PFSK-1 (cell line): Measurements from ENCODE around the gene LDB2.

Experiments
- FOXP2 ChIP-seq: optimal IDR thresholded peaks from 2 replicates; pipeline ENCODE3; 2011; ENCODE audit warnings: borderline replicate concordance, control low read depth, inconsistent platforms; ENCODE audit not compliant: insufficient read depth; ENCODE audit errors: extremely low read length, extremely low read depth
- POLR2AphosphoS5 ChIP-seq: IDR thresholded peaks from 2 replicates; pipeline ENCODE4 v1.6.1; 2012; ENCODE audit warnings: low read depth, mild to moderate bottlenecking, control low read depth, low read length, moderate library complexity
- SIN3A ChIP-seq: IDR thresholded peaks from 2 replicates; pipeline ENCODE4 v1.6.1; 2012; ENCODE audit warnings: mild to moderate bottlenecking, low read length, moderate library complexity, borderline replicate concordance; ENCODE audit not compliant: insufficient read depth
- TF ChIP-seq, protein P1 (sequence below), 2 experiments: IDR thresholded peaks; 2 replicates each; pipeline versions ENCODE4 v1.6.1 to v1.8.0; 2011 to 2012; ENCODE audit warnings: low read depth in 2 of 2, low read length in 2 of 2, control low read depth in 1 of 2, inconsistent platforms in 1 of 2, mild to moderate bottlenecking in 1 of 2, moderate library complexity in 1 of 2; ENCODE audit not compliant: insufficient read depth in 1 of 2

DNA sequence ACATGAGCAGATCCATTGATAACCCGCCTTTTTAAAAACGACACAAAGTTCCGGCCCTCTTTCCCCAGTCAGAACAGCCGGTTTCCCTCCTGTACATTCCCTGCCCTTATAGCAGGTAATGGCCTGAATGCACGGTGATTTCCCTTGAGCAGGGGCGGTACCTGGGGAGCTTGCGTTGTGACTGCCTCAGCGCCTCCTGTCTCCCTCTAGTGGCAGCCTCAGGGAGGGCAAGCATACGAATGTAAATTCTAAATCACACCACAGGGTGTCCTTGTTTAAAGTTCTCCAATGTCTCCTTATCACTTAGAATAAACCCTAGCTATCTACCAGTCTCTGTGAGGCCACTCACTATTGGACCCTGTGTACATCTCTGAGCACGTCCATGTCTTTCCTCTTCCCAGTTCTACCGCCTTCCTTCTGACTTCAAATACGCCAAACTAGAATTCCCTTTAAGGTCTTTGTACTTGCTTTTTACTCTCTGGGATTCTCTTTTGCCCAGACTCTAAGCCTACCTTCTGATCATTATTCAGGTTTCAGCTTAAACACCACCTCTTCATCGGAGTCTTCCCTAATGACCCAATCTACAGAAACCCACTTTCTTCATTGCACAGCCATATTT, 18.4 kb upstream of the LDB2 start:
- no peak for TF ChIP-seq SIN3A
- TF ChIP-seq, protein P1, sequence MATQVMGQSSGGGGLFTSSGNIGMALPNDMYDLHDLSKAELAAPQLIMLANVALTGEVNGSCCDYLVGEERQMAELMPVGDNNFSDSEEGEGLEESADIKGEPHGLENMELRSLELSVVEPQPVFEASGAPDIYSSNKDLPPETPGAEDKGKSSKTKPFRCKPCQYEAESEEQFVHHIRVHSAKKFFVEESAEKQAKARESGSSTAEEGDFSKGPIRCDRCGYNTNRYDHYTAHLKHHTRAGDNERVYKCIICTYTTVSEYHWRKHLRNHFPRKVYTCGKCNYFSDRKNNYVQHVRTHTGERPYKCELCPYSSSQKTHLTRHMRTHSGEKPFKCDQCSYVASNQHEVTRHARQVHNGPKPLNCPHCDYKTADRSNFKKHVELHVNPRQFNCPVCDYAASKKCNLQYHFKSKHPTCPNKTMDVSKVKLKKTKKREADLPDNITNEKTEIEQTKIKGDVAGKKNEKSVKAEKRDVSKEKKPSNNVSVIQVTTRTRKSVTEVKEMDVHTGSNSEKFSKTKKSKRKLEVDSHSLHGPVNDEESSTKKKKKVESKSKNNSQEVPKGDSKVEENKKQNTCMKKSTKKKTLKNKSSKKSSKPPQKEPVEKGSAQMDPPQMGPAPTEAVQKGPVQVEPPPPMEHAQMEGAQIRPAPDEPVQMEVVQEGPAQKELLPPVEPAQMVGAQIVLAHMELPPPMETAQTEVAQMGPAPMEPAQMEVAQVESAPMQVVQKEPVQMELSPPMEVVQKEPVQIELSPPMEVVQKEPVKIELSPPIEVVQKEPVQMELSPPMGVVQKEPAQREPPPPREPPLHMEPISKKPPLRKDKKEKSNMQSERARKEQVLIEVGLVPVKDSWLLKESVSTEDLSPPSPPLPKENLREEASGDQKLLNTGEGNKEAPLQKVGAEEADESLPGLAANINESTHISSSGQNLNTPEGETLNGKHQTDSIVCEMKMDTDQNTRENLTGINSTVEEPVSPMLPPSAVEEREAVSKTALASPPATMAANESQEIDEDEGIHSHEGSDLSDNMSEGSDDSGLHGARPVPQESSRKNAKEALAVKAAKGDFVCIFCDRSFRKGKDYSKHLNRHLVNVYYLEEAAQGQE (IDR thresholded peaks at IDR 0.05; ENCODE audit: insufficient read depth in 1 of 2, low read depth in 2 of 2, low read length in 2 of 2) = no peak
- no peak for TF ChIP-seq FOXP2
- no peak for TF ChIP-seq POLR2AphosphoS5
